ENCODE data around the gene TUBA1B. TPM values are rescaled to one million over a fixed set of nuclear protein-coding genes. Genes with fewer than 3 reads are reported as not detected.
"Not testable (repeated sequence)": the region's sequence is repeated elsewhere in the genome, so short reads cannot be mapped to it uniquely, and the experiment has no call there.

TUBA1B gene
- total RNA-seq, 1 donor from 2014 or later = 939 TPM

DNA sequence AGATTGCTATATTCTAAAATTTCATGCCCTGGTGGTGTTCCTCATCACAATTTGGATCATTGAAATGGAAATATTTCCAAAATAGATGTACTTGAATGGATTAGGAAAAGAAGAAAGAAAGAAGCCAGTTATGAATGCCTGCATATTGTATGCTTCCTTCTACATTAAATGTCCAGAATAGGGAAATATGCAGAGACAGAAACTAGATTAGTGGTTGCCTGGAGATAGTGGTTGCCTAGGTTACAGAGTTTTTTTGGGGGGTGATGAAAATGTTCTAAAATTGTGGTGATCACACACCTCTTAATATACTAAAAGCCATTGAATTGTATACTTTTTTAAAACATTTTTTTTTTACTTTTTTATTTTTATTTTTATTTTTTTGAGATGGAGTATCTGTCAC, 39.7 kb upstream of the TUBA1B start:
- no peaks in the 10 kb centered on the region for H3K36me3 ChIP-seq (ENCODE audit: insufficient read depth, low read length)
- H3K27ac Mint-ChIP-seq (ENCODE audit: unreplicated experiment) = no peak overlapping the region
- no peaks in the 10 kb centered on the region for H3K9me3 Mint-ChIP-seq (ENCODE audit: unreplicated experiment)
- no peak overlapping the region for H3K4me2 ChIP-seq (ENCODE audit: low read length)
- no peaks in the 10 kb centered on the region for H3K79me2 ChIP-seq (ENCODE audit: insufficient read depth, low read length)
- DNase-seq (ENCODE audit: low read depth) (no peak), FAIRE-seq (no peak)
- no peaks in the 10 kb centered on the region for H3K4me1 Mint-ChIP-seq (ENCODE audit: low read depth, unreplicated experiment)
- TF ChIP-seq, protein P1, sequence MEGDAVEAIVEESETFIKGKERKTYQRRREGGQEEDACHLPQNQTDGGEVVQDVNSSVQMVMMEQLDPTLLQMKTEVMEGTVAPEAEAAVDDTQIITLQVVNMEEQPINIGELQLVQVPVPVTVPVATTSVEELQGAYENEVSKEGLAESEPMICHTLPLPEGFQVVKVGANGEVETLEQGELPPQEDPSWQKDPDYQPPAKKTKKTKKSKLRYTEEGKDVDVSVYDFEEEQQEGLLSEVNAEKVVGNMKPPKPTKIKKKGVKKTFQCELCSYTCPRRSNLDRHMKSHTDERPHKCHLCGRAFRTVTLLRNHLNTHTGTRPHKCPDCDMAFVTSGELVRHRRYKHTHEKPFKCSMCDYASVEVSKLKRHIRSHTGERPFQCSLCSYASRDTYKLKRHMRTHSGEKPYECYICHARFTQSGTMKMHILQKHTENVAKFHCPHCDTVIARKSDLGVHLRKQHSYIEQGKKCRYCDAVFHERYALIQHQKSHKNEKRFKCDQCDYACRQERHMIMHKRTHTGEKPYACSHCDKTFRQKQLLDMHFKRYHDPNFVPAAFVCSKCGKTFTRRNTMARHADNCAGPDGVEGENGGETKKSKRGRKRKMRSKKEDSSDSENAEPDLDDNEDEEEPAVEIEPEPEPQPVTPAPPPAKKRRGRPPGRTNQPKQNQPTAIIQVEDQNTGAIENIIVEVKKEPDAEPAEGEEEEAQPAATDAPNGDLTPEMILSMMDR (IDR thresholded peaks at IDR 0.05; ENCODE audit: insufficient read depth, low read depth, low read length) = no peak
- no peak for TF ChIP-seq EZH2 (IDR thresholded peaks at IDR 0.05; ENCODE audit: insufficient read depth, low read length)
- H4K20me1 ChIP-seq (ENCODE audit: insufficient read depth, low read length) = no peaks in the 10 kb centered on the region
- no peak overlapping the region for H2AFZ ChIP-seq (ENCODE audit: low read depth, low read length)
- H3K36me3 Mint-ChIP-seq (ENCODE audit: low read depth, unreplicated experiment) = peaks cover 4% of the 10 kb centered on the region
- peaks cover 10% of the 10 kb centered on the region for H3K27me3 Mint-ChIP-seq (ENCODE audit: low read depth, unreplicated experiment)
- H3K9ac ChIP-seq (ENCODE audit: low read length) = no peak overlapping the region
- no peaks in the 10 kb centered on the region for H3K4me1 ChIP-seq (ENCODE audit: insufficient read depth, low read length)
- H3K27me3 ChIP-seq (ENCODE audit: insufficient read depth, low read length) = no peaks in the 10 kb centered on the region
- no peak overlapping the region for H3K4me3 Mint-ChIP-seq (ENCODE audit: unreplicated experiment)
- H3K9me3 ChIP-seq (ENCODE audit: insufficient read depth, low read depth, low read length) = no peaks in the 10 kb centered on the region
- H3K4me3 ChIP-seq (ENCODE audit: insufficient read depth, low read depth, low read length) = no peak overlapping the region
- no peak overlapping the region for H3K27ac ChIP-seq (ENCODE audit: low read depth, low read length)

DNA sequence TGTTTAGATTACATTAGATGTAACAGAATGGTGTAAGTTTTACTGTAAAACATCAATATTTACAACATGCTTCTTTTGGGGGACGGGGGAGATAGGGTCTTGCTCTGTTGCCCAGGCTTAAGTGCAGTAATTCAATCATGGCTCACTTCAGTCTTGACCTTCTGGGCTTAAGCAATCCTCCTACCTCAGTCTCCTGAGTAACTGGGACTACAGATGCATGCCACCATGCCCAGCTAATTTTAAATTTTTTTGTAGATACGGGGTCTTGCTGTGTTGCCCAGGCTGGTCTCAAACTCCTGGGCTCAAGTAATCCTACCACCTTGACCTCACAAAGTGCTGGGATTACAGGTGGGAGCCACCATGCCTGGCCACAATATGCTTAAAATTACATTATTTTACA, 33.9 kb upstream of the TUBA1B start:
- Histone ChIP-seq H3K9ac (ENCODE audit: low read length) (no peak overlapping the region), H2AFZ (ENCODE audit: low read depth, low read length) (no peak overlapping the region), H3K4me3 (ENCODE audit: insufficient read depth, low read depth, low read length) (no peak overlapping the region), H3K4me2 (ENCODE audit: low read length) (no peak overlapping the region), H3K27ac (ENCODE audit: low read depth, low read length) (no peak overlapping the region), H3K9me3 (ENCODE audit: insufficient read depth, low read depth, low read length) (no peaks in the 10 kb centered on the region), H4K20me1 (ENCODE audit: insufficient read depth, low read length) (no peaks in the 10 kb centered on the region), H3K4me1 (ENCODE audit: insufficient read depth, low read length) (no peaks in the 10 kb centered on the region), H3K79me2 (ENCODE audit: insufficient read depth, low read length) (no peaks in the 10 kb centered on the region), H3K36me3 (ENCODE audit: insufficient read depth, low read length) (no peaks in the 10 kb centered on the region), H3K27me3 (ENCODE audit: insufficient read depth, low read length) (no peaks in the 10 kb centered on the region)
- Mint-ChIP-seq H3K9me3 (ENCODE audit: unreplicated experiment) (no peaks in the 10 kb centered on the region), H3K27ac (ENCODE audit: unreplicated experiment) (no peak overlapping the region), H3K4me3 (ENCODE audit: unreplicated experiment) (no peak overlapping the region), H3K36me3 (ENCODE audit: low read depth, unreplicated experiment) (peaks cover 4% of the 10 kb centered on the region), H3K4me1 (ENCODE audit: low read depth, unreplicated experiment) (no peaks in the 10 kb centered on the region), H3K27me3 (ENCODE audit: low read depth, unreplicated experiment) (peaks cover 12% of the 10 kb centered on the region)
- FAIRE-seq (no peak), DNase-seq (ENCODE audit: low read depth) (no peak)
- TF ChIP-seq, protein P1 (IDR thresholded peaks at IDR 0.05; ENCODE audit: insufficient read depth, low read depth, low read length) = no peak
- no peak for TF ChIP-seq EZH2 (IDR thresholded peaks at IDR 0.05; ENCODE audit: insufficient read depth, low read length)

DNA sequence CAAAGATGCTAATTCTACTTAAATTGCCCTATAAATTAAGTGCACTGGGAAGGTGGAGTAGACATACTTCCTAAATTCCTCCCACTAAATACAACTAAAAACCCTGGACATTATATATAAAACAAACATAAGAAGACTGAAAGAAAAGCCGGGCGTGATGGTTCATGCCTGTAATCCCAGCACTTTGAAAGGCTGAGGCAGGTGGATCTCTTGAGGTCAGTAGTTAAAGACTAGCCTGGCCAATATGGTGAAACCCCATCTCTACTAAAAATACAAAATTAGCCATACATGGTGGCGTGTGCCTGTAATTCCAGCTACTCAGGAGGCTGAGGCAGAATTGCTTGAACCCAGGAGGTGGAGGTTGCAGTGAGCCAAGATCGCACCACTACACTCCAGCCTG, 30.7 kb upstream of the TUBA1B start:
- H3K4me2 ChIP-seq (ENCODE audit: low read length); H3K4me1 Mint-ChIP-seq (ENCODE audit: low read depth, unreplicated experiment); H4K20me1 ChIP-seq (ENCODE audit: insufficient read depth, low read length); H3K27ac ChIP-seq (ENCODE audit: low read depth, low read length); H3K79me2 ChIP-seq (ENCODE audit: insufficient read depth, low read length); H3K36me3 Mint-ChIP-seq (ENCODE audit: low read depth, unreplicated experiment); H3K27ac Mint-ChIP-seq (ENCODE audit: unreplicated experiment); H3K9me3 ChIP-seq (ENCODE audit: insufficient read depth, low read depth, low read length); H3K36me3 ChIP-seq (ENCODE audit: insufficient read depth, low read length); DNase-seq (ENCODE audit: low read depth); H3K9ac ChIP-seq (ENCODE audit: low read length); H3K4me3 Mint-ChIP-seq (ENCODE audit: unreplicated experiment); H3K4me3 ChIP-seq (ENCODE audit: insufficient read depth, low read depth, low read length); H3K9me3 Mint-ChIP-seq (ENCODE audit: unreplicated experiment); H3K4me1 ChIP-seq (ENCODE audit: insufficient read depth, low read length); H3K27me3 ChIP-seq (ENCODE audit: insufficient read depth, low read length); FAIRE-seq; H2AFZ ChIP-seq (ENCODE audit: low read depth, low read length); H3K27me3 Mint-ChIP-seq (ENCODE audit: low read depth, unreplicated experiment): not testable (repeated sequence)

All from astrocyte (in vitro differentiated cells and primary cell).